Adrenal gland (tissue), 12 donors: ENCODE results near the gene ZNF469. TPM values are rescaled to one million over a fixed set of nuclear protein-coding genes. Genes with fewer than 3 reads are reported as not detected.

Experiments used
- DNase-seq, 7 donors: peaks; one replicate each; pipeline ENCODE4 v3.0.0-alpha.2; 2019 to 2020
- H3K27ac ChIP-seq, 5 donors: fragments of 200-600 bp; sonication (generic) in 4 of 5; 1 replicate in 3 of 5; 2 replicates in 2 of 5; pipeline versions ENCODE4 v1.5.1 to v1.8.0; 2016 to 2020; ENCODE audit warnings: mild to moderate bottlenecking in 1 of 5
- H3K27me3 ChIP-seq: fragments of 200-600 bp; 2 replicates; pipeline ENCODE4 v1.8.0; 2021
- H3K36me3 ChIP-seq, 2 donors: fragments of 200-600 bp; replicated peaks in 1 of 2; 1 replicate in 1 of 2; 2 replicates in 1 of 2; pipeline versions ENCODE4 v1.5.1 to v1.8.0; 2018 to 2022
- H3K4me1 ChIP-seq, 2 donors: fragments of 200-600 bp; replicated peaks in 1 of 2; 1 replicate in 1 of 2; 2 replicates in 1 of 2; pipeline versions ENCODE4 v1.5.1 to v1.8.0; 2018 to 2021
- H3K4me3 ChIP-seq, 4 donors: fragments of 200-600 bp; sonication (generic) in 3 of 4; one replicate each; pipeline ENCODE4 v1.5.1; 2016 to 2018
- H3K9me3 ChIP-seq, 3 donors: fragments of 200-600 bp; sonication (generic) in 1 of 3; replicated peaks in 1 of 3; 1 replicate in 2 of 3; 2 replicates in 1 of 3; pipeline versions ENCODE4 v1.5.1 to v1.8.0; 2016 to 2021
- POLR2A ChIP-seq, 2 donors: fragments of 450-650 bp; IDR thresholded peaks; one replicate each; pipeline ENCODE4 v1.6.1; 2017; ENCODE audit warnings: antibody characterized with exemption in 2 of 2, mild to moderate bottlenecking in 2 of 2, moderate library complexity in 1 of 2
- WGBS, 4 donors: extraction: QIAGEN DNeasy Blood & Tissue Kit in 2 of 4; methylation state at CpG; one replicate each; pipeline versions ENCODE4 v1.1.5 to v1.1.7; 2013 to 2017; 5-methylcytosine and 5-hydroxymethylcytosine counted together
- intact Hi-C, 2 donors: fragments of 100-400 bp; cut with DNase I; formaldehyde crosslinking; loops; one replicate each; pipeline versions ENCODE4 v1.14.1 to v1.15.0; 2022 to 2023
- polyA plus RNA-seq, 3 donors: library from polyadenylated mRNA; stranded (reverse); fragments of 200-250 nt in 2 of 3; fragments of 350-450 nt in 1 of 3; fragmentation: Illumina TruSeq in 1 of 3; extraction: RNeasy Lipid Tissue Mini Kit (QIAGEN cat#74804) in 1 of 3; gene quantifications; one replicate each; pipeline ENCODE4 v1.2.3, GENCODE V29; 2013 to 2014
- total RNA-seq, 9 donors: library from RNA; depleted of rRNA in 4 of 9; stranded (reverse); fragments of >200 nt in 4 of 9; fragments of 120-200 nt in 1 of 9; fragmentation: NEBNext Ultra II Directional in 1 of 9; extraction: Animal tissue kit (Norgen Biotek cat#: 25700) in 1 of 9; gene quantifications; one replicate each; pipeline versions ENCODE4 v1.1.0 to v1.2.4, GENCODE V29; 2013 to 2023
- TF ChIP-seq, protein P1 (sequence below), 6 experiments: fragments of 450-650 bp in 4 of 6; fragments of 200-600 bp in 2 of 6; sonication (generic) in 1 of 6; IDR thresholded peaks; 1 replicate in 5 of 6; 2 replicates in 1 of 6; pipeline versions ENCODE4 v1.5.1 to v1.8.0; 2016 to 2021; ENCODE audit warnings: antibody characterized with exemption in 6 of 6, mild to moderate bottlenecking in 2 of 6, moderate library complexity in 1 of 6
- donor health status: healthy with polysubstance abuse.
- donor health status: Bipolar disorder and iron deficiency.
- donor health status: DM: yes; HTN: yes; CAD: no.
- donor health status: DM: no; HTN: no; CAD: no.
- donor health status: DM: no; HTN: no; CAD: no.
- donor health status: DM: yes; HTN: yes; CAD: no.

Gene ZNF469
- total and polyA plus RNA-seq, 12 donors = 0.18 to 5.7 (median 1.9) TPM

DNA sequence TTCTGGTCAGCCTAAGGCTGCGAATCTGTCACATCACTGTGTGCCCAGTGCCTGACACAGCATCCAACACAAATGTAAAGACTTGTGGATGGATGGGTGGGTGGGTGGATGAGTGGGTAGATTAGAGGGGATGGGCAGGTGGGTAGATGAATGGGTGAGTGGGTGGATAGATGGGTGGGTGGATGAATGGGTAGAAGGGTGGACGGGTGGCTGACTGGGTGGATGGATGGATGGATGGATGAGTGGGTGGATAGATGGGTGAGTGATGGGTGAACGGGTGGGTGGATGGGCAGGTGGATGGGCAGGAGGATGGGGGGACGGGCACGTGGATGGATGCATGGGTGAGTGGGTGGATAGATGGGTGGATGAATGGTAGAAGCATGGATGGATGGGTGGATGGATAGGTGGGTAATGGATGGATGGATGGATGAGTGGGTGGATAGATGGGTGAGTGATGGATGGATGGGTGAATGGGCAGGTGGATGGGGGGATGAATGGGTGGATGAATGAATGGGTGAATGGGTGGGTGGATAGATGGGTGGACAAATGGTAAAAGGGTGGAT, 39.2 kb downstream of the ZNF469 start:
- DNase-seq = no peak
- no peaks in the 10 kb centered on the region for H3K36me3 ChIP-seq
- TF ChIP-seq, protein P1, sequence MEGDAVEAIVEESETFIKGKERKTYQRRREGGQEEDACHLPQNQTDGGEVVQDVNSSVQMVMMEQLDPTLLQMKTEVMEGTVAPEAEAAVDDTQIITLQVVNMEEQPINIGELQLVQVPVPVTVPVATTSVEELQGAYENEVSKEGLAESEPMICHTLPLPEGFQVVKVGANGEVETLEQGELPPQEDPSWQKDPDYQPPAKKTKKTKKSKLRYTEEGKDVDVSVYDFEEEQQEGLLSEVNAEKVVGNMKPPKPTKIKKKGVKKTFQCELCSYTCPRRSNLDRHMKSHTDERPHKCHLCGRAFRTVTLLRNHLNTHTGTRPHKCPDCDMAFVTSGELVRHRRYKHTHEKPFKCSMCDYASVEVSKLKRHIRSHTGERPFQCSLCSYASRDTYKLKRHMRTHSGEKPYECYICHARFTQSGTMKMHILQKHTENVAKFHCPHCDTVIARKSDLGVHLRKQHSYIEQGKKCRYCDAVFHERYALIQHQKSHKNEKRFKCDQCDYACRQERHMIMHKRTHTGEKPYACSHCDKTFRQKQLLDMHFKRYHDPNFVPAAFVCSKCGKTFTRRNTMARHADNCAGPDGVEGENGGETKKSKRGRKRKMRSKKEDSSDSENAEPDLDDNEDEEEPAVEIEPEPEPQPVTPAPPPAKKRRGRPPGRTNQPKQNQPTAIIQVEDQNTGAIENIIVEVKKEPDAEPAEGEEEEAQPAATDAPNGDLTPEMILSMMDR (IDR thresholded peaks at IDR 0.05) = no peak
- no peak for TF ChIP-seq POLR2A (IDR thresholded peaks at IDR 0.05)

DNA sequence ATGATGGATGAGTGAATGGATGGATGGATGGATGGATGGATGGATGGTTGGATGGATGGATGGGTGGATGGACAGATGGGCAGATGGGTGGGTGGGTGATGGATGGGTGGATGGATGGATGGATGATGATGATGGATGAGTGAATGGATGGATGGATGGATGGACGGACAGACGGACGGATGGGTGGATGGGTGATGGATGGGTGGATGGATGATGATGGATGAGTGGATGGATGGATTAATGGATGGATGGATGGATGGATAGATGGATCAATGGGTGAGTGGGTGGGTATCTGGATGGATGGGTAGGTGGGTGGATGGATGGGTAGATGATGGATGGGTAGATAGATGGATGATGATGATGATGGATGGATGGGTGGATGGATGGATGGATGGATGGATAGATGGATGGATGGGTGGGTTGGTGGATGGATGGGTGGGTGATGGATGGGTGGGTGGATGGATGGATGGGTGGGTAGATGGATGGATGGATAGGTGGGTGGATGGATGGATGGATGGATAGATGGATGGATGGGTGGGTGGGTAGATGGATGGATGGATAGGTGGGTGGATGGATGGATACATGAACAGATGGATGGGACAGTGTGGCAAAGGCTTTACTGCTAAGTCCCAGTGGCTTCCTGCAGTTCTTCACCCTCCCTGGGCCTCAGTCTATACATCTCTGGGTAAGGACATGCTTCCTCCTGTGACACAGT, 40.1 kb downstream of the ZNF469 start:
- intact Hi-C loops = no loop called here
- Histone ChIP-seq H3K9me3 (no peaks in the 10 kb centered on the region), H3K27ac (no peak overlapping the region), H3K27me3 (no peaks in the 10 kb centered on the region), H3K36me3 (no peaks in the 10 kb centered on the region), H3K4me1 (peaks cover 7 to 10% of the 10 kb centered on the region in 2 donors), H3K4me3 (no peak overlapping the region)
- DNase-seq = no peak
- TF ChIP-seq, protein P1 (IDR thresholded peaks at IDR 0.05) = no peak
- no peak for TF ChIP-seq POLR2A (IDR thresholded peaks at IDR 0.05)
- WGBS, 4 donors = 44 to 54% (median 53%) methylated on average over 3 of the region's 3 CpGs

More for the DNA sequence above, 39.2 kb downstream of the ZNF469 start:
- Histone ChIP-seq H3K4me3 (no peak overlapping the region), H3K4me1 (peaks cover 7 to 10% of the 10 kb centered on the region in 2 donors), H3K9me3 (no peaks in the 10 kb centered on the region), H3K27me3 (no peaks in the 10 kb centered on the region), H3K27ac (no peak overlapping the region)
- intact Hi-C loops = no loop called here
- 53 to 55% (median 53%) methylated on average over 5 of the region's 5 CpGs for WGBS, 4 donors

- H3K9me3 ChIP-seq = no peaks in the 10 kb centered on the region
- TF ChIP-seq, protein P1 (IDR thresholded peaks at IDR 0.05) = no peak
- TF ChIP-seq POLR2A (IDR thresholded peaks at IDR 0.05) = no peak
- intact Hi-C loops = no loop called here
- no peak overlapping the region for H3K27ac ChIP-seq
- no peak overlapping the region for H3K4me3 ChIP-seq
- H3K27me3 ChIP-seq = no peaks in the 10 kb centered on the region
- no peaks in the 10 kb centered on the region for H3K36me3 ChIP-seq
- WGBS, 4 donors = 75 to 92% (median 89%) methylated on average over 4 to 6 of the region's 6 CpGs
- peaks cover 7 to 10% of the 10 kb centered on the region in 2 donors for H3K4me1 ChIP-seq
- no peak for DNase-seq
Observed at GRCh38 chr16:88423448-88423850, 40.7 kb downstream of the ZNF469 start.

GRCh38 chr16:88424587-88425235, 42.0 kb downstream of the ZNF469 start:
- Histone ChIP-seq H3K9me3 (no peaks in the 10 kb centered on the region), H3K36me3 (no peaks in the 10 kb centered on the region), H3K4me1 (peaks cover 7 to 10% of the 10 kb centered on the region in 2 donors), H3K4me3 (no peak overlapping the region), H3K27me3 (no peaks in the 10 kb centered on the region), H3K27ac (peak overlapping the region in 2 of 5 donors; percentile 41 to 58)
- peak; percentile 46 to 73 (median 62) for DNase-seq
- intact Hi-C loops = no loop called here
- 26 to 32% (median 28%) methylated on average over 4 to 24 of the region's 24 CpGs for WGBS, 4 donors
- TF ChIP-seq, protein P1 (IDR thresholded peaks at IDR 0.05) = no peak
- TF ChIP-seq POLR2A (IDR thresholded peaks at IDR 0.05) = no peak
